ENCODE data around the gene APPL2.
A peak's percentile ranks its signal among the peaks of the same experiment; 100 is the strongest.

APPL2 gene

GRCh38 chr12:105235732-105236476, at the start of gene APPL2:
Gene APPL2 (minus strand): TSS chr12:105236174. CDS start chr12:105236012, 162 bp downstream.
- peaks cover 30% of the 10 kb centered on the region for H3K4me1 Mint-ChIP-seq (ENCODE audit: low read depth)
- H3K27me3 Mint-ChIP-seq (ENCODE audit: low read depth): peaks cover 4% of the 10 kb centered on the region
- H3K36me3 Mint-ChIP-seq (ENCODE audit: low read depth): peaks cover 14% of the 10 kb centered on the region
- H3K4me3 Mint-ChIP-seq: peak within 1 kb of the TSS; percentile 88
- no peaks in the 10 kb centered on the region for H3K9me3 Mint-ChIP-seq
- peak within 1 kb of the TSS; percentile 81 for H3K27ac Mint-ChIP-seq

- Mint-ChIP-seq H3K27ac (no peak overlapping the region), H3K27me3 (ENCODE audit: low read depth) (peaks cover 23% of the 10 kb centered on the region)
Observed at GRCh38 chr12:105285378-105285777, 49.4 kb upstream of the APPL2 start.

GRCh38 chr12:105281694-105282049, 45.7 kb upstream of the APPL2 start:
- Mint-ChIP-seq H3K27ac (no peak overlapping the region), H3K9me3 (no peaks in the 10 kb centered on the region), H3K4me3 (no peak overlapping the region), H3K27me3 (ENCODE audit: low read depth) (peaks cover 23% of the 10 kb centered on the region), H3K36me3 (ENCODE audit: low read depth) (no peaks in the 10 kb centered on the region), H3K4me1 (ENCODE audit: low read depth) (peaks cover 2% of the 10 kb centered on the region)

More at GRCh38 chr12:105285378-105285777, 49.4 kb upstream of the APPL2 start:
- no peaks in the 10 kb centered on the region for H3K36me3 Mint-ChIP-seq (ENCODE audit: low read depth)
- H3K4me1 Mint-ChIP-seq (ENCODE audit: low read depth): no peaks in the 10 kb centered on the region
- H3K9me3 Mint-ChIP-seq: no peaks in the 10 kb centered on the region
- no peak overlapping the region for H3K4me3 Mint-ChIP-seq

GRCh38 chr12:105280966-105281693, 45.2 kb upstream of the APPL2 start:
- peaks cover 21% of the 10 kb centered on the region for H3K27me3 Mint-ChIP-seq (ENCODE audit: low read depth)
- no peak overlapping the region for H3K4me3 Mint-ChIP-seq
- no peaks in the 10 kb centered on the region for H3K9me3 Mint-ChIP-seq
- H3K36me3 Mint-ChIP-seq (ENCODE audit: low read depth): no peaks in the 10 kb centered on the region
- H3K4me1 Mint-ChIP-seq (ENCODE audit: low read depth): peaks cover 4% of the 10 kb centered on the region
- no peak overlapping the region for H3K27ac Mint-ChIP-seq

- Mint-ChIP-seq H3K27me3 (ENCODE audit: low read depth) (peaks cover 12% of the 10 kb centered on the region), H3K4me1 (ENCODE audit: low read depth) (peaks cover 4% of the 10 kb centered on the region), H3K27ac (no peak overlapping the region), H3K9me3 (no peaks in the 10 kb centered on the region), H3K4me3 (no peak overlapping the region), H3K36me3 (ENCODE audit: low read depth) (no peaks in the 10 kb centered on the region)
Observed at GRCh38 chr12:105279460-105280056, 43.6 kb upstream of the APPL2 start.

- no peak overlapping the region for H3K4me3 Mint-ChIP-seq
- H3K27ac Mint-ChIP-seq: no peak overlapping the region
- H3K9me3 Mint-ChIP-seq: no peaks in the 10 kb centered on the region
- no peaks in the 10 kb centered on the region for H3K27me3 Mint-ChIP-seq (ENCODE audit: low read depth)
- peaks cover 4% of the 10 kb centered on the region for H3K4me1 Mint-ChIP-seq (ENCODE audit: low read depth)
- H3K36me3 Mint-ChIP-seq (ENCODE audit: low read depth): no peaks in the 10 kb centered on the region
Observed at GRCh38 chr12:105278043-105278697, 42.2 kb upstream of the APPL2 start.

GRCh38 chr12:105275997-105276733, 40.2 kb upstream of the APPL2 start:
- H3K27ac Mint-ChIP-seq: no peak overlapping the region
- peaks cover 8% of the 10 kb centered on the region for H3K27me3 Mint-ChIP-seq (ENCODE audit: low read depth)
- no peaks in the 10 kb centered on the region for H3K36me3 Mint-ChIP-seq (ENCODE audit: low read depth)
- no peak overlapping the region for H3K4me3 Mint-ChIP-seq
- peaks cover 4% of the 10 kb centered on the region for H3K4me1 Mint-ChIP-seq (ENCODE audit: low read depth)
- no peaks in the 10 kb centered on the region for H3K9me3 Mint-ChIP-seq

GRCh38 chr12:105274571-105274970, 38.6 kb upstream of the APPL2 start:
- H3K36me3 Mint-ChIP-seq (ENCODE audit: low read depth): no peaks in the 10 kb centered on the region
- H3K4me1 Mint-ChIP-seq (ENCODE audit: low read depth): peaks cover 2% of the 10 kb centered on the region
- H3K4me3 Mint-ChIP-seq: no peak overlapping the region
- peaks cover 15% of the 10 kb centered on the region for H3K27me3 Mint-ChIP-seq (ENCODE audit: low read depth)
- H3K27ac Mint-ChIP-seq: no peak overlapping the region
- H3K9me3 Mint-ChIP-seq: no peaks in the 10 kb centered on the region

- peaks cover 15% of the 10 kb centered on the region for H3K27me3 Mint-ChIP-seq (ENCODE audit: low read depth)
Observed at GRCh38 chr12:105273601-105274000, 37.6 kb upstream of the APPL2 start.

GRCh38 chr12:105272814-105273416, 36.9 kb upstream of the APPL2 start:
- H3K27me3 Mint-ChIP-seq (ENCODE audit: low read depth): peaks cover 19% of the 10 kb centered on the region
- peaks cover 2% of the 10 kb centered on the region for H3K4me1 Mint-ChIP-seq (ENCODE audit: low read depth)
- no peaks in the 10 kb centered on the region for H3K9me3 Mint-ChIP-seq
- no peak overlapping the region for H3K27ac Mint-ChIP-seq
- H3K36me3 Mint-ChIP-seq (ENCODE audit: low read depth): no peaks in the 10 kb centered on the region
- H3K4me3 Mint-ChIP-seq: no peak overlapping the region

More at GRCh38 chr12:105273601-105274000, 37.6 kb upstream of the APPL2 start:
- no peak overlapping the region for H3K4me3 Mint-ChIP-seq
- H3K9me3 Mint-ChIP-seq: no peaks in the 10 kb centered on the region
- H3K27ac Mint-ChIP-seq: no peak overlapping the region
- H3K36me3 Mint-ChIP-seq (ENCODE audit: low read depth): no peaks in the 10 kb centered on the region
- peaks cover 2% of the 10 kb centered on the region for H3K4me1 Mint-ChIP-seq (ENCODE audit: low read depth)

- Mint-ChIP-seq H3K4me3 (no peak overlapping the region), H3K36me3 (ENCODE audit: low read depth) (no peaks in the 10 kb centered on the region), H3K27me3 (ENCODE audit: low read depth) (peaks cover 19% of the 10 kb centered on the region), H3K9me3 (no peaks in the 10 kb centered on the region), H3K4me1 (ENCODE audit: low read depth) (peaks cover 2% of the 10 kb centered on the region), H3K27ac (no peak overlapping the region)
Observed at GRCh38 chr12:105272152-105272551, 36.2 kb upstream of the APPL2 start.

- no peaks in the 10 kb centered on the region for H3K9me3 Mint-ChIP-seq
- H3K27me3 Mint-ChIP-seq (ENCODE audit: low read depth): peaks cover 19% of the 10 kb centered on the region
- no peak overlapping the region for H3K27ac Mint-ChIP-seq
- H3K36me3 Mint-ChIP-seq (ENCODE audit: low read depth): no peaks in the 10 kb centered on the region
- no peak overlapping the region for H3K4me3 Mint-ChIP-seq
- no peaks in the 10 kb centered on the region for H3K4me1 Mint-ChIP-seq (ENCODE audit: low read depth)
Observed at GRCh38 chr12:105271364-105271763, 35.4 kb upstream of the APPL2 start.

GRCh38 chr12:105270671-105271255, 34.8 kb upstream of the APPL2 start:
- H3K9me3 Mint-ChIP-seq: no peaks in the 10 kb centered on the region
- no peaks in the 10 kb centered on the region for H3K36me3 Mint-ChIP-seq (ENCODE audit: low read depth)
- H3K27ac Mint-ChIP-seq: no peak overlapping the region
- H3K4me3 Mint-ChIP-seq: no peak overlapping the region
- no peaks in the 10 kb centered on the region for H3K4me1 Mint-ChIP-seq (ENCODE audit: low read depth)
- H3K27me3 Mint-ChIP-seq (ENCODE audit: low read depth): peaks cover 19% of the 10 kb centered on the region

All from T-helper 1 cell treated with Interleukin-12 subunit alpha and Interleukin-12 subunit beta and Interleukin-4 antibody, amounts not matched to agents 30 μg/mL and 1 μg/mL, for 36 hours (primary cell).